PC-3 (cell line): ENCODE data around the gene LIPC. TPM values are rescaled to one million over a fixed set of nuclear protein-coding genes. Genes with fewer than 3 reads are reported as not detected.

ENCODE experiments used
- ATAC-seq: fragments of 200-7000 bp; cut with Tn5 transposase; 2 replicates; pipeline ENCODE4 v1.9.1; 2020; ENCODE audit warnings: mild to moderate bottlenecking, moderate library complexity
- BruUV-seq: library from RNA; stranded (reverse); fragments of 400-500 nt; replicated peaks from 2 replicates; lab custom pipeline; 2021; lab: Mats Ljungman, UMichigan
- CTCF ChIA-PET: fragments of 300-600 bp; sonication (Branson Sonifier 250); formaldehyde crosslinking; loops from one replicate; lab custom pipeline; 2022; ENCODE audit warnings: antibody characterized with exemption; lab: Charles Lee
- POLR2A ChIA-PET: fragments of 300-600 bp; sonication (Branson Sonifier 250); formaldehyde crosslinking; loops from one replicate; lab custom pipeline; 2022; ENCODE audit warnings: antibody characterized with exemption; ENCODE audit not compliant: unreplicated experiment; lab: Charles Lee
- DNase-seq: peaks from one replicate; pipeline ENCODE4 v3.0.0-alpha.2; 2015
- H2AFZ ChIP-seq: fragments of 300-600 bp; sonication (generic); 2 replicates; pipeline ENCODE4 v1.6.0; 2016; ENCODE audit warnings: antibody characterized with exemption, low read length
- H3F3A ChIP-seq: fragments of 300-600 bp; sonication (generic); one replicate; pipeline ENCODE4 v1.6.0; 2017; ENCODE audit warnings: antibody characterized with exemption, low read length, control low read depth, mild to moderate bottlenecking; ENCODE audit not compliant: unreplicated experiment
- H3K27ac ChIP-seq: fragments of 300-600 bp; sonication (generic); 2 replicates; pipeline ENCODE4 v1.5.1; 2016; ENCODE audit warnings: mild to moderate bottlenecking, low read length
- H3K27me3 ChIP-seq: fragments of 300-600 bp; sonication (generic); 2 replicates; pipeline ENCODE4 v1.6.1; 2016; ENCODE audit warnings: low read length, mixed read lengths
- H3K36me3 ChIP-seq: fragments of 300-600 bp; sonication (generic); 2 replicates; pipeline ENCODE4 v1.6.1; 2016; ENCODE audit warnings: low read depth, mixed run types, low read length, mixed read lengths
- H3K4me1 ChIP-seq: fragments of 300-600 bp; sonication (generic); 2 replicates; pipeline ENCODE4 v1.5.1; 2016; ENCODE audit warnings: low read length; ENCODE audit not compliant: insufficient read depth
- H3K4me2 ChIP-seq: fragments of 300-600 bp; sonication (generic); 2 replicates; pipeline ENCODE4 v1.6.0; 2016; ENCODE audit warnings: low read length
- H3K4me3 ChIP-seq: fragments of 300-600 bp; sonication (generic); 2 replicates; pipeline ENCODE4 v1.5.1; 2016; ENCODE audit warnings: mild to moderate bottlenecking, low read length, mixed read lengths
- H3K79me2 ChIP-seq: fragments of 300-600 bp; sonication (generic); 2 replicates; pipeline ENCODE4 v1.6.1; 2017; ENCODE audit warnings: low read length, mixed read lengths
- H3K9ac ChIP-seq: fragments of 300-600 bp; sonication (generic); 2 replicates; pipeline ENCODE4 v1.6.0; 2016; ENCODE audit warnings: mild to moderate bottlenecking, low read length
- H3K9me2 ChIP-seq: fragments of 300-600 bp; sonication (generic); replicated peaks from 2 replicates; pipeline ENCODE4 v1.6.1; 2016; ENCODE audit warnings: mixed run types, low read length, mixed read lengths
- H3K9me3 ChIP-seq: fragments of 300-600 bp; sonication (generic); 2 replicates; pipeline ENCODE4 v1.6.1; 2016; ENCODE audit warnings: low read length, mixed read lengths
- H4K20me1 ChIP-seq: fragments of 300-600 bp; sonication (generic); 2 replicates; pipeline ENCODE4 v1.6.1; 2016; ENCODE audit warnings: low read length, mixed read lengths
- EZH2 ChIP-seq: fragments of 300-600 bp; sonication (generic); IDR thresholded peaks from one replicate; pipeline ENCODE4 v1.6.1; 2017; ENCODE audit warnings: antibody characterized with exemption, mild to moderate bottlenecking, low read length; ENCODE audit not compliant: unreplicated experiment
- EZH2phosphoT487 ChIP-seq: fragments of 300-600 bp; sonication (generic); IDR thresholded peaks from 2 replicates; pipeline ENCODE4 v1.6.1; 2018; ENCODE audit warnings: mild to moderate bottlenecking, antibody characterized with exemption, low read length, borderline replicate concordance
- intact Hi-C: fragments of 100-400 bp; cut with micrococcal nuclease; formaldehyde crosslinking; loops from 2 replicates; pipeline ENCODE4 v1.9.0; 2023
- total RNA-seq: library from RNA; depleted of rRNA; stranded (reverse); fragments of >200 nt; gene quantifications from 2 replicates; pipeline ENCODE4 v1.2.3, GENCODE V29; 2014
- TF ChIP-seq, protein P1 (sequence below): fragments of 300-600 bp; sonication (generic); conservative IDR thresholded peaks from 2 replicates; pipeline ENCODE4 v1.5.1; 2017; ENCODE audit warnings: antibody characterized with exemption, low read depth, mild to moderate bottlenecking, low read length

Gene LIPC
- total RNA-seq, 1 experiment from 2014 or later, result not detected

DNA sequence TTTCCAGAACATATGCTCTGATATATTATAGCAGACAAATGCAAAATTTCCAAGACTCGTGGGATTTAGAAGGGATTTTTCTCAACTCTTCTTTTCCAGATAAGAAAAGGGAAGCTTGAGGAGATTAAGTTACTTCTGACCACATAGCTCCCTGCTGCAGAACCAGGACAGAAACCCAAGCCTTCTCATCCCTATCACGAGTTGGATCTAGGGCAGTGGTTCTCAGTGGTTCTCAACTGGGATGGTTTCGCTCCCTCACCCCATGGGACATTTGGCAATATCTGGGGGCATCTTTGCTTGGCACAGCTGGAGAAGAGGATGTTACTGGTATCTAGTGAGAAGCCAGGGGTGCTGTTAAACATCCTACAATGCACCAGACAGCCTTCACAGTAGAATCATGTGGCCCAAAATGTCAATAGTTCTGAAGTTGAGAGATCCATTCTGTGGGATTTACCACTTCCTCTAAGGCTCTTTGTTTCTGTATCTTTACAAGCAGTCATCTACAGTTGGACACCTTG is 64.2 kb downstream of the LIPC start:
- H3K36me3 ChIP-seq, result no peaks in the 10 kb centered on the region
- ATAC-seq (no peak), DNase-seq (no peak)
- H3K27me3 ChIP-seq, result no peaks in the 10 kb centered on the region
- no peak overlapping the region for H3K4me2 ChIP-seq
- no peaks in the 10 kb centered on the region for H4K20me1 ChIP-seq
- CTCF ChIA-PET, result no interaction called here
- H3K9me2 ChIP-seq, result no peaks in the 10 kb centered on the region
- H3K4me3 ChIP-seq, result no peak overlapping the region
- no peaks in the 10 kb centered on the region for H3K79me2 ChIP-seq
- POLR2A ChIA-PET, result no interaction called here
- H3K9ac ChIP-seq, result no peak overlapping the region
- no peaks in the 10 kb centered on the region for H3F3A ChIP-seq
- no peak overlapping the region for H2AFZ ChIP-seq
- H3K4me1 ChIP-seq, result no peaks in the 10 kb centered on the region
- intact Hi-C loops, result no loop called here
- TF ChIP-seq, protein P1, sequence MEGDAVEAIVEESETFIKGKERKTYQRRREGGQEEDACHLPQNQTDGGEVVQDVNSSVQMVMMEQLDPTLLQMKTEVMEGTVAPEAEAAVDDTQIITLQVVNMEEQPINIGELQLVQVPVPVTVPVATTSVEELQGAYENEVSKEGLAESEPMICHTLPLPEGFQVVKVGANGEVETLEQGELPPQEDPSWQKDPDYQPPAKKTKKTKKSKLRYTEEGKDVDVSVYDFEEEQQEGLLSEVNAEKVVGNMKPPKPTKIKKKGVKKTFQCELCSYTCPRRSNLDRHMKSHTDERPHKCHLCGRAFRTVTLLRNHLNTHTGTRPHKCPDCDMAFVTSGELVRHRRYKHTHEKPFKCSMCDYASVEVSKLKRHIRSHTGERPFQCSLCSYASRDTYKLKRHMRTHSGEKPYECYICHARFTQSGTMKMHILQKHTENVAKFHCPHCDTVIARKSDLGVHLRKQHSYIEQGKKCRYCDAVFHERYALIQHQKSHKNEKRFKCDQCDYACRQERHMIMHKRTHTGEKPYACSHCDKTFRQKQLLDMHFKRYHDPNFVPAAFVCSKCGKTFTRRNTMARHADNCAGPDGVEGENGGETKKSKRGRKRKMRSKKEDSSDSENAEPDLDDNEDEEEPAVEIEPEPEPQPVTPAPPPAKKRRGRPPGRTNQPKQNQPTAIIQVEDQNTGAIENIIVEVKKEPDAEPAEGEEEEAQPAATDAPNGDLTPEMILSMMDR, result no peak
- TF ChIP-seq EZH2phosphoT487 (no peak), EZH2 (no peak)
- BruUV-seq, result no TSS peak
- H3K27ac ChIP-seq, result no peak overlapping the region
- H3K9me3 ChIP-seq, result no peaks in the 10 kb centered on the region

DNA sequence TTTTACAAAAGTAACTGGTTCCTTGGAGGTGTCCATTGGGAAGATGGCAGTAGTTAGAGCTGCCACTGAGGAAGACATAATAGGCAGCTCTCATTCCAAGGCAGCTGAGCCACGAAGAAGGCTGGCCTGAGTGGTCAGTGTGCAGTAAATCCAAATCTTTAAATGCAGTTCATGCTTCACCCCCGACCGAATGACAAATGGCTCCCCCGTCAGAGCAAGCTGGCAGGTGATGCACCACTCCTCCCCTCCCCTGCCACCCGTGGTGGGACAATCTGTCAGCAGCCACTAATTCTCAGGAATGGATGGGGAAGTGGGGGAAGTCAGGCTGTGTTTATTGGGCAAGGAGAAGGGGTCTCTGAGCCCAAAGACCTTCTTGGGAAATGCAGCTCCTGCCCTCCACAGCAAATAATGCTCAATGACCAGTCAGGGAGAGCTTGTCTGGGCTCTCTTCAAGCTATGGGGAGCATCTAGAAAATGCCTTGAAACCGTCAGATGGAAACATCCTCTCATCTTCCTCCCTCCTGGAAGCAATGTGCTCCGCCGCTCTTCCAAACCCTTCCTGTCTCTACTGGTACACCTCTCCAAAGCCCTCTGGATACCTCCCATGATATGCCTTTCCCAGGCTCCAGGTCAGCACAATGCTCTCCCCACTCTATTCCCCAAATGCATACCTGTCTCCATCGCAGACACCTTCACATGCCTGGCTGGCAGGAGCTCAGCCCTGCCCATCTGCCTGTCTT is 65.4 kb downstream of the LIPC start:
- H3F3A ChIP-seq, result no peaks in the 10 kb centered on the region
- no peak overlapping the region for H3K9ac ChIP-seq
- no peaks in the 10 kb centered on the region for H3K9me2 ChIP-seq
- H3K4me3 ChIP-seq, result no peak overlapping the region
- H3K36me3 ChIP-seq, result no peaks in the 10 kb centered on the region
- CTCF ChIA-PET, result no interaction called here
- TF ChIP-seq EZH2phosphoT487 (no peak), EZH2 (no peak)
- TF ChIP-seq, protein P1, result no peak
- BruUV-seq, result no TSS peak
- POLR2A ChIA-PET, result no interaction called here
- H2AFZ ChIP-seq, result no peak overlapping the region
- H3K27me3 ChIP-seq, result no peaks in the 10 kb centered on the region
- H4K20me1 ChIP-seq, result no peaks in the 10 kb centered on the region
- no peak overlapping the region for H3K27ac ChIP-seq
- DNase-seq (no peak), ATAC-seq (no peak)
- no peaks in the 10 kb centered on the region for H3K4me1 ChIP-seq
- intact Hi-C loops, result no loop called here
- H3K79me2 ChIP-seq, result no peaks in the 10 kb centered on the region
- no peaks in the 10 kb centered on the region for H3K9me3 ChIP-seq
- no peak overlapping the region for H3K4me2 ChIP-seq

DNA sequence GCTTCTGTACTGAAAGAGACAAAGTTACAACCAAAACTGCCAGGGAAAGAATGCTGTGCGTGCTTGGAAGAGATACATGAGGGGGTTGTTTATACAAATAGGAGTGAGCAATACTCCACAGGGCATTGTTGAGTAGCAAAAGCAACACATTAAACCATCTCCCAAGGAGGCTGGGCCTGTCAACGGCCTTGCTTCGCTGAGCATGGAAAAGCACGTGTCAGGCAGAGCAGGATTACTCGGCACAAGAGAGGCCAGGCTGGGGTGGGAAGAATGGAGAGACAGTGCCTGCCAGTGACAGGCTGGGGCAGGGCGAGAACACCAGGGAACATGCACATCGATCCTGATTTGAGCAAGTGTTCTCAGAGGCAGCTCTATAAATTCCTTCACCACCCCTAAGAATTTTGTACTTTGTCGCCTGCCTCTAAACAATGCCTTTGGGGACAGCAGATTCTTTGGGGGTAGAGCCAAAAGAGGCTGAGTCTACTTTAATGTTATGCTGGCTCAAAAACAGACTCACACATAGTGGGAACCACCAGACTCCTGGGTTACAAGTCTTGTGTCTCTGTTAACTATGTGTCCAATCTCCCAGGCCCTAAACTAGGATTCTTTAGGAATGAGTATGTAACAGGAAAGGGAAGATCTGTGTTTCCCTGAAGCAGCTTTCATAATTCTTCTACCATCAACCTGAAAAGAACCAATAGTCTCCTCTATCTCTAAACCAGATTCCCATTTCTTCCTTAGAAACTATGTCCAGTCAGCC is 67.2 kb downstream of the LIPC start:
- Histone ChIP-seq H3K27ac (no peak overlapping the region), H3K4me1 (no peaks in the 10 kb centered on the region), H4K20me1 (no peaks in the 10 kb centered on the region), H3K4me3 (no peak overlapping the region), H3K27me3 (no peaks in the 10 kb centered on the region), H3K79me2 (no peaks in the 10 kb centered on the region), H3K9me3 (no peaks in the 10 kb centered on the region), H2AFZ (no peak overlapping the region), H3K9ac (no peak overlapping the region), H3K4me2 (no peak overlapping the region), H3K9me2 (no peaks in the 10 kb centered on the region), H3F3A (no peaks in the 10 kb centered on the region), H3K36me3 (no peaks in the 10 kb centered on the region)
- no peak for ATAC-seq
- TF ChIP-seq EZH2 (no peak), EZH2phosphoT487 (no peak)
- TF ChIP-seq, protein P1, result no peak
- ChIA-PET POLR2A (no interaction called here), CTCF (no interaction called here)
- no peak for DNase-seq
- intact Hi-C loops, result no loop called here
- BruUV-seq, result no TSS peak
